ENCODE results near the gene PLEKHA6.

DNA sequence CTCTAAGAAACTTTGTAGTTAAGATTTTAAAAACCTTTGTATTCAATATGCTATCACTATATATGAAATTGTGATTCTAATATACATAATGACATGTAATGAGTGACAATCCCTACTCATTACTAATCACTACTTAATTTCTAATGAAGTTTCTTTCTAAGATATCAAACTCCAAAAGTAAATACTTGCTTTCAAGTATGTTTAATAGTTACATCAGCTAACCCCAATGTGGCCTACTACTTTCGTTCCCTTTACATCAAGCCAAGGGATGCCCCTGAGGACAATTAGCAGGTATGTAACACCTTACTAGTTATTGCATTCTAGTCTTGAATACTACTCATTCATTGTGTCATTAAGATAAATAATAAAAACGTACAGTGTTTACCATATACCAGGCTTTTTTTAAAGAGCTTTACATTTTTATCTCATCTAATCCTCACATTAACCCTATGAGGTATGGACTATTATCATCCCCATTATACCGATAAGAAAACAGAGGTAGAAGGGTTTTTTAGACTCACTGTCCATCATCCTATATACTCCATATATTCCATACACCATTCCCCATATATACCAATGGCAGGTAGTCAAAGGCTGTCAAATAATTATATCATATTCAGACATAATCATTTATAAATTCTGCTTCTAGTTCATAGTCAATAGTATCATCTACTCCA, 47.7 kb upstream of the PLEKHA6 start:
- TF ChIP-seq POLR2A (IDR thresholded peaks at IDR 0.05) = no peak
- TF ChIP-seq, protein P1, sequence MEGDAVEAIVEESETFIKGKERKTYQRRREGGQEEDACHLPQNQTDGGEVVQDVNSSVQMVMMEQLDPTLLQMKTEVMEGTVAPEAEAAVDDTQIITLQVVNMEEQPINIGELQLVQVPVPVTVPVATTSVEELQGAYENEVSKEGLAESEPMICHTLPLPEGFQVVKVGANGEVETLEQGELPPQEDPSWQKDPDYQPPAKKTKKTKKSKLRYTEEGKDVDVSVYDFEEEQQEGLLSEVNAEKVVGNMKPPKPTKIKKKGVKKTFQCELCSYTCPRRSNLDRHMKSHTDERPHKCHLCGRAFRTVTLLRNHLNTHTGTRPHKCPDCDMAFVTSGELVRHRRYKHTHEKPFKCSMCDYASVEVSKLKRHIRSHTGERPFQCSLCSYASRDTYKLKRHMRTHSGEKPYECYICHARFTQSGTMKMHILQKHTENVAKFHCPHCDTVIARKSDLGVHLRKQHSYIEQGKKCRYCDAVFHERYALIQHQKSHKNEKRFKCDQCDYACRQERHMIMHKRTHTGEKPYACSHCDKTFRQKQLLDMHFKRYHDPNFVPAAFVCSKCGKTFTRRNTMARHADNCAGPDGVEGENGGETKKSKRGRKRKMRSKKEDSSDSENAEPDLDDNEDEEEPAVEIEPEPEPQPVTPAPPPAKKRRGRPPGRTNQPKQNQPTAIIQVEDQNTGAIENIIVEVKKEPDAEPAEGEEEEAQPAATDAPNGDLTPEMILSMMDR (IDR thresholded peaks at IDR 0.05 in 4 of 5, conservative IDR thresholded peaks at IDR 0.05 in 1 of 5) = no peak
